Glomerular visceral epithelial cell (primary cell): Measurements from ENCODE around the gene TRIO.

Experiments used
- DNase-seq: peaks from one replicate; pipeline ENCODE4 v3.0.0-alpha.2; 2016; ENCODE audit errors: extremely low spot score

The TRIO gene

GRCh38 chr5:14185326-14186058, 42.4 kb downstream of the TRIO start:
- peak; percentile 75 for DNase-seq

- DNase-seq: peak; percentile 47
These were observed 43.1 kb downstream of the TRIO start for GRCh38 chr5:14186059-14186830.

DNA sequence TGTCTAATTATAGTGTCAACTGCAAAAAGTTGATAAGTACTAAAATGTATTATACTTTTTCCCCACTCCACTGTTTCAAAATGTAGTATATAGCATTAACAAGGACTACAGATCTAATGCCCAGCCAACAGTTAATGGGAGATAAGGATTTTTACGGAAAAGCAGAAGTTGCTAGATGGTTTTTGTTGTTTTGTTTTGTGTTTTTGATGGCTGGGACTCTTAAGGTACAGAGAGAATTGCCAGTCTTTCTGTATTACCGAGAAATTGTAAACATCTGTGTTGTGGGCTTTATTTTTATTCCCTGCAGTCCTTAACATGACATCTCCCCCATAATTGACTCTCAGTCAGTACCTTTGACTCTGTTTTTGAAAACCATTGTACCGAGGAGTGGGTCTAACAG, 44.0 kb downstream of the TRIO start:
- DNase-seq: no peak

GRCh38 chr5:14187660-14188059, 44.5 kb downstream of the TRIO start:
- DNase-seq: peak; percentile 46

DNA sequence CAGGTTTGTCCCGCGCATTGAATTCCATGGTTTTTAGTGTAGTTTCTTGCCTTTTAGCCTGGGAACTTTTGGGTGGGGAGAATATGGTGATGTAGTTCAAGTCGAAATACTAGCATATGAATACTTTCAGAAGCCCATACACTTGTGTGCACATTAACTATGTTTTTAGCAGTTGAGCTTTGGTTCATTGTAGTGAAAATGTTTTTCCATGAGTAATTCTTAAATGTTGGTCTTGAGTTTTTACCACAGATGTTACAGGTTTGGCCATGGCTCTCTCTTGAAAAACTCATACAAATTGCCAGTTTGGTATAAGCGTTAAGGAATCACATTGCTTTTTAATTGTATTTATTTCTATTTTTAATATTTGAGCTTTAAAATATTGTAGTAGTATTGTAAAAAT, 45.6 kb downstream of the TRIO start:
- DNase-seq: no peak

GRCh38 chr5:14189680-14190079, 46.5 kb downstream of the TRIO start:
- DNase-seq: no peak

GRCh38 chr5:14190194-14191164, 47.3 kb downstream of the TRIO start:
- peak; percentile 96 for DNase-seq

DNA sequence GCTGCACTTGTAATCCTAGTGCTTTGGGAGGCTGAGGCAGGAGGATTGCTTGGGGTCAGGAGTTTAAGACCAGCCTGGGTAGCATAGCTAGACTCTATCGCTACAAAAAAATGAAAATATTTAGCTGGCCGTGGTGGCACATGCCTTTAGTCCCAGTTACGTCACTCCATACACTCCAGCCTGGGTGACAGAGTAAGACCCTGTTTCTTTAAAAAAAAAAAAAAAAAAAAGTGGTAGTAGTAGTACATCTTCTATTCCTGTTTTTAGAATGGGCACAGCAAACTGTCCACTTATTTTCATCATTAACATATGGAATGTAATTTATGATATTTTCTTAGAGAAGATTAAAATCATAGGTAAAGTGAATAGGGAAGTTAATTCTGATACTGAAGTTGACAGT, 48.2 kb downstream of the TRIO start:
- DNase-seq: no peak

GRCh38 chr5:14193496-14193895, 50.4 kb downstream of the TRIO start:
- no peak for DNase-seq

DNA sequence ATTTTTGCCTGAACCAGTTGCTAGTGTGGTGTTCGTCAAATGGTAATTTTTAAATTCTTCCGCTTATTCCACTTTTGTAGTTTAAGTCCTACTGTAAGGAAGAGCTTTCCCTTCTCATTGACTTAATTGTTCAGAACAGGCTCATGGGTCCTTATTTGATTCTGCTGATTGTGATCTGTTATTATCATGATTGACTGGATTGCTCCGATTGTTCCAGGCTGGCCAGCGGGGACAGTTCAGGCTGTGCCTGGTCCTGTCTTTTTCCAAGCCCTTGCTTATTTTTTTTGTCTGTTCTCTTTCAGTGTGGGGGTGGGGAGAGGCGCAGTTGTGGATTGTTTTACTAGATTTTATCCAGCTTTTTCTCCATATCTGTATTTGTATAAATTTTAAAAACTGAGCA, 52.4 kb downstream of the TRIO start:
- no peak for DNase-seq

DNA sequence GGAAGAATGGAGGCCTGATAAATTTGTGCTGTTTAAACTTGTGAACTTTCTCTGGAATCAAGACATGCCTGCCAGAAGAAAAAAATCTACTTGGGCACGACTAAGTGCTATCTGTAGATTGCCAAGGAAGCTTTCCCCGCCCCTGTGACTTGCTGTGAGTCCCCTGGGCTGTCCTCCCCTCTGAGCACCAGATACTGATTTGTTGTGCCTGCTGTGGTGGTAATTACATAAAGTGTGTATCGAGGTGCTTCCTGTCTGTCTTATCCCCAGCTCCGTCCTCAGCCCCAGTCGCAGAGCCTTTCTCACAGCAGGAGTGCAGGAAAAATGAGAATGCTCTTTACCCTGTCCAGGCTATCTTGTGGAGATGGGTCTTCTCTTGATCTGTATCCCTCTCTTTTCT, 53.9 kb downstream of the TRIO start:
- DNase-seq: no peak

- no peak for DNase-seq
These were observed 56.8 kb downstream of the TRIO start for GRCh38 chr5:14199902-14200301.

GRCh38 chr5:14200312-14200990, 57.3 kb downstream of the TRIO start:
- no peak for DNase-seq

- no peak for DNase-seq
These were observed 58.3 kb downstream of the TRIO start for GRCh38 chr5:14201325-14202045.

DNA sequence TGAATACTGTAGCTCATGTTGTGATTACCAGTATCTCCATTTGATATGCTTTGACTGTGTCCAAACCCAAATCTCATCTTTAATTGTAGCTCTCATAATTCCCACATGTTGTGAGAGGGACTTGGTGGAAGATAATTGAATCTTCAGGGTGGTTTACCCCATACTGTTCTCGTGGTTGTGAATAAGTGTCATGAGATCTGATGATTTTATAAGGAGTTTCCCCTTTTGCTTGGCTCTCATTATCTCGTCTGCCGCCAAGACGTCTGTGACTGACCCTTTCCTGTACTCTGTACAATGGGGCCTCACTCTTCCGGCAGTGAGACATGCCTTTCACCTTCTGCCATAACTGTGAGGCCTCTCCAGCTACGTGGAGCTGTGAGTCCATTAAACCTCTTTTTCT, 59.3 kb downstream of the TRIO start:
- peak; percentile 71 for DNase-seq

DNA sequence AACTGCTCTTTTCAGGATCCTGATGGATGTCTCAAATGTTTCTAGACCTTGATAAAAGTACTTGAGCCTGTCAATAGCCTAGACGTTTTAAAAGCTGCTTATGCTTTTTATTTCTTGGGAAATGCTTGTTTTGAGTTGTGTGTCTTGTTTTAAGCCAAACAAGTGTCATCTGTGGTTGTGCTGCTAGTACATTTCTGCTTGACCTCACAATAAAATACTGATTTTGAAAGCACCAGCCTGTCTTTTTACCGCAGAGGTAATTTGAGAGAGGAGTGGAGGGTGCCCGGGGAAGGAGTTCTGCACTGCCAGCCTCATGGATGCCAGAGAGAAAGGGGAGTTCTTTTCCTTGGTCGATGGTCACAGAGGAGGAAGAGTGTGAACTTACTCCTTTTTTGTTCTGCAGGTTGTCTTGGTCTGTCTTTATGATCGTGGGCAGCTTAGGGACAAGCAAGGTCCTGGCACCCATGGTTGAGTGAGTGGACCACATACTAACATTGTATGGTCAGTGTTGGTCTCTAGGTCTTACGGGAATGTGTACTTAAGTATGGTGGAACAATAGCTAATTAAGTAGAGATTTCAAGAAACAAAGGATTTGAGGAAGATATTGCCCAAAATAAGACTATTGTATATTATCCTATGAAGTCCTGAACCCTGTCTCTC, 61.0 kb downstream of the TRIO start:
- DNase-seq: peak; percentile 44

GRCh38 chr5:14204785-14205321, 61.7 kb downstream of the TRIO start:
- DNase-seq: peak; percentile 94

DNA sequence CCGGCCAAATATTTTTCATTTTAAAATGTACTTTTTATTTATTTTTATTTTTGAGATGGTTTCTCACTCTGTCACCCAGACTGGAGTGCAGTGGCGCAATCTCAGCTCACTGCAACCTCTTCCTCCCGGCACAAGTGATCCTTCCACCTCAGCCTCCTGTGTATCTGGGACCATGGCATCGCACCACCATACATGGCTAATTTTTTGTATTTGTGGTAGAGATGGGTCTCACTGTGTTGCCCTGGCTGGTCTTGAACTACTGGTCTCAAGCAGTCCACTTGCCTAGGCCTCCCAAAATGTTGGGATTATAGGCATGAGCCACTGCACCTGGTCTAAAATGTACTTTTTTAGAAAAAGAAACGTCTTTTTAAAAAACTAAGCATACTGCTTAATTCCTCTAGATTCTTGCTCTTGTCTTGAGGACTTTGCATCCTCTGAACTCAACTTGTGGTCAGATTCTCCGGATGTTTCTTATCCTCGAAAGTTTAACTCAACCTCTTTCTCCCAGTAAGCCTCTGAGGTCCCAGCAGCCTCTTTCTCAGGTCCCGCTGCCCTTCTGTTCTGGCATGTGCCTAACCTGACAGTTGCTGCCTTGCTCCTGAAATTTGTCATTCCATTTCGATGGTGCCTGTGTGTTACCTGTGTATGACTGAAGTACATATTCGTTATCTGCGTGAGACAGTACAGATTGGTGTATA, 63.0 kb downstream of the TRIO start:
- DNase-seq: peak; percentile 46

DNA sequence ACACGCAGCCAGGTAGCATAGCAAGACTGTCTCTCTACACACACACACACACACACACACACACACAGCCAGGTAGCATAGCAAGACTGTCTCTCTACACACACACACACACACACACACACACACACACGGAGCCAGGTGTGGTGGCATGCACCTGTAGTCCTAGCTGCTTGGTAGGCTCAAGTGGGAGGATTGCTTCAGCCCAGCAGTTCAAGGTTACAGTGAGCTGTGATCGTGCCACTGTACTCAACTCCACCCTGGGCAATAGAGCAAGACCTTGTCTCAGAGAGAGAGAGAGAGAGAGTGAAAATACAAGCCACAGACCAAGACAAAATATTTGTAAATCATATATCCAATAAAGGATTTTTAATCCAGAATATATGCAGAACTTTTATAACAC, 64.3 kb downstream of the TRIO start:
- DNase-seq: peak; percentile 49
